GM21825 (cell line): Measurements from ENCODE around the gene UBALD1.

ENCODE experiments used
- ATAC-seq: cut with Tn5 transposase; IDR thresholded peaks from one replicate; pipeline ENCODE4 v1.9.1; 2021; ENCODE audit warnings: mild to moderate bottlenecking, moderate library complexity; ENCODE audit not compliant: unreplicated experiment

UBALD1 gene

DNA sequence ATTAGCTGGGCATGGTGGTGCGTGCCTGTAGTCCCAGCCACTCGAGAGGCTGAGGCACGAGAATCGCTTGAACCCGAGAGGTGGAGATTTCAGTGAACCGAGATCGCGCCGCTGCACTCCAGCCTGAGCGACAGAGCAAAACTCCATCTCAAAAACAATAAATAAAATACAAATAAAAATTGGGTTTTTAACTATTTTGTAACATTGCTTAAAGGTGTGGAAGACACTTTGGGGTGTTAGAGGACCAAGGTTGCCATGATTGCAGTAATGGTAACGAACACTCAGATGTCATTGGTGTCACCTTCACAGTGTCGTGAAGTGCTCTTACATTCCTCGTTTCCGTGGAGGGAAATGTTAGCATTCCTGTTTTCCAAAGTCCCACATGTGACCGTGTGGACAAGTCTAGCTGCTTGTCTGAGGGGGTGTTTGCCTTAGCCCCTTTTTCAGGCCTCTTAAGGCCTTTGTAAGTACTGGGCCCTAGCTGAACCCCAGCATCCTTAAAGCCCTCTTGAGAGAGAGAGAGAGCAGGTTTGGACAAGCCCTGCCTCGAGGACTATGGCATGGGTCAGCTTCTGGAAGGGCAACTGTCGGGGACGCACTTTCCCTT lies 49.9 kb downstream of the UBALD1 start:
- ATAC-seq: no peak

DNA sequence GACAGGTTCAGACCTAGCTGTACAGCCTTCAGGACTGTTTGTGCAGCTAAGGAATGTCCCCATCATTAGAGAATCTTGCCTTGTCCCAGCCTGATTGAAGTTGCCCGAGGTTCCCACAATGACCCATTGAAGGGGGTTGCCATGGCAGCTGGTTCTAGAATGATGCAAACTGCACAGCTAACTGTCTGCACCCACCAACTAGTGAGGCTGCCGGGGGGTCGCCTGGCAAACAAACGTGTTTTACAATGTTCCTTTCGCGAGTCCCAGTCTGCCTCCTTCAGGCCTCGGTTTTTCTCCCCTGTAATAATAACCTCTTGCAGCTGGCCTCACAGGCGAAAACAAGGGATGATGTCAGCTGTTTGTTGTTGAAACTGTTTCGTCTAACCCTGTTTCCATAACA lies 53.1 kb downstream of the UBALD1 start:
- ATAC-seq: no peak
